Parathyroid adenoma (tissue), 2 donors: ENCODE results near the gene LRRK1.

Source experiments
- H2AFZ ChIP-seq: fragments of 300-600 bp; sonication (generic); one replicate; pipeline ENCODE4 v1.7.0; 2017; ENCODE audit warnings: antibody characterized with exemption, mild to moderate bottlenecking
- H3K27ac ChIP-seq: fragments of 300-600 bp; sonication (generic); one replicate; pipeline ENCODE4 v1.7.0; 2017
- H3K27me3 ChIP-seq: fragments of 300-600 bp; sonication (generic); one replicate; pipeline ENCODE4 v1.7.0; 2017; ENCODE audit warnings: low read length; ENCODE audit not compliant: control insufficient read depth, insufficient read depth
- H3K36me3 ChIP-seq: fragments of 300-600 bp; sonication (generic); one replicate; pipeline ENCODE4 v1.7.0; 2017; ENCODE audit warnings: low read length; ENCODE audit not compliant: control insufficient read depth, insufficient read depth
- H3K4me1 ChIP-seq: fragments of 300-600 bp; sonication (generic); one replicate; pipeline ENCODE4 v1.7.0; 2017; ENCODE audit warnings: control low read depth
- H3K4me2 ChIP-seq: fragments of 300-600 bp; sonication (generic); one replicate; pipeline ENCODE4 v1.7.0; 2017; ENCODE audit warnings: low read length
- H3K4me3 ChIP-seq: fragments of 300-600 bp; sonication (generic); one replicate; pipeline ENCODE4 v1.7.0; 2017; ENCODE audit warnings: low read depth, low read length
- H3K79me2 ChIP-seq: fragments of 300-600 bp; sonication (generic); one replicate; pipeline ENCODE4 v1.7.0; 2017; ENCODE audit warnings: control low read depth
- H3K9ac ChIP-seq: fragments of 300-600 bp; sonication (generic); one replicate; pipeline ENCODE4 v1.7.0; 2017; ENCODE audit warnings: mild to moderate bottlenecking
- H3K9me3 ChIP-seq: fragments of 300-600 bp; sonication (generic); one replicate; pipeline ENCODE4 v1.7.0; 2017; ENCODE audit warnings: low read length; ENCODE audit not compliant: control insufficient read depth
- CTCF ChIP-seq: fragments of 300-600 bp; sonication (generic); IDR thresholded peaks from one replicate; pipeline ENCODE4 v1.7.0; 2017; ENCODE audit warnings: antibody characterized with exemption, mild to moderate bottlenecking
- donor health status: primary hyperparathyroidism.

LRRK1 gene

GRCh38 chr15:100926258-100926657 lies 7.1 kb downstream of the LRRK1 start:
- Histone ChIP-seq H3K27ac (no peak overlapping the region), H3K4me2 (no peak overlapping the region), H3K4me3 (no peak overlapping the region), H3K27me3 (no peaks in the 10 kb centered on the region), H3K9ac (no peak overlapping the region), H3K79me2 (no peaks in the 10 kb centered on the region), H3K9me3 (no peaks in the 10 kb centered on the region), H2AFZ (no peak overlapping the region), H3K36me3 (no peaks in the 10 kb centered on the region), H3K4me1 (no peaks in the 10 kb centered on the region)
- TF ChIP-seq CTCF: no peak

GRCh38 chr15:100926971-100927756 lies 8.0 kb downstream of the LRRK1 start:
- no peak overlapping the region for H3K27ac ChIP-seq
- no peaks in the 10 kb centered on the region for H3K9me3 ChIP-seq
- H3K9ac ChIP-seq: no peak overlapping the region
- H2AFZ ChIP-seq: no peak overlapping the region
- H3K4me1 ChIP-seq: no peaks in the 10 kb centered on the region
- H3K4me2 ChIP-seq: no peak overlapping the region
- no peaks in the 10 kb centered on the region for H3K36me3 ChIP-seq
- no peak overlapping the region for H3K4me3 ChIP-seq
- H3K79me2 ChIP-seq: no peaks in the 10 kb centered on the region
- no peaks in the 10 kb centered on the region for H3K27me3 ChIP-seq
- TF ChIP-seq CTCF: no peak

- Histone ChIP-seq H3K4me1 (no peaks in the 10 kb centered on the region), H3K4me2 (no peak overlapping the region), H3K79me2 (no peaks in the 10 kb centered on the region), H3K27me3 (no peaks in the 10 kb centered on the region), H3K36me3 (no peaks in the 10 kb centered on the region), H3K27ac (no peak overlapping the region), H3K9ac (no peak overlapping the region), H2AFZ (no peak overlapping the region), H3K4me3 (no peak overlapping the region), H3K9me3 (no peaks in the 10 kb centered on the region)
- TF ChIP-seq CTCF: no peak
These were observed 9.6 kb downstream of the LRRK1 start for GRCh38 chr15:100928632-100929280.

GRCh38 chr15:100929641-100930042 lies 10.5 kb downstream of the LRRK1 start:
- Histone ChIP-seq H3K9ac (no peak overlapping the region), H3K79me2 (no peaks in the 10 kb centered on the region), H3K27ac (no peak overlapping the region), H2AFZ (no peak overlapping the region), H3K4me2 (no peak overlapping the region), H3K4me1 (no peaks in the 10 kb centered on the region), H3K9me3 (no peaks in the 10 kb centered on the region), H3K4me3 (no peak overlapping the region), H3K36me3 (no peaks in the 10 kb centered on the region), H3K27me3 (no peaks in the 10 kb centered on the region)
- TF ChIP-seq CTCF: no peak
